NOMO-1 treated with DMSO at 0.1 percent for 48 hours (cell line): ENCODE measurements around the gene DEFB121.
"Not testable (repeated sequence)": the region's sequence is repeated elsewhere in the genome, so short reads cannot be mapped to it uniquely, and the experiment has no call there.

Experiments used
- DNase-seq: peaks from one replicate; lab custom pipeline; 2025; ENCODE audit not compliant: unreplicated experiment; lab: John Stamatoyannopoulos, UW

DEFB121 gene

GRCh38 chr20:31364272-31364671 is 41.7 kb downstream of the DEFB121 start:
- not testable (repeated sequence) for DNase-seq

GRCh38 chr20:31363295-31363694 is 42.7 kb downstream of the DEFB121 start:
- no peak for DNase-seq

- no peak for DNase-seq
Observed at GRCh38 chr20:31355981-31356380, 50.0 kb downstream of the DEFB121 start.
